Ascending aorta (tissue), 2 donors: ENCODE data around the gene IMMP2L. TPM values are rescaled to one million over a fixed set of nuclear protein-coding genes. Genes with fewer than 3 reads are reported as not detected.

ENCODE experiments used
- DNase-seq, 2 donors: peaks; one replicate each; pipeline ENCODE4 v3.0.0-alpha.2; 2019; ENCODE audit warnings: low spot score in 2 of 2
- H3K27ac ChIP-seq, 2 donors: fragments of 200-600 bp; sonication (generic); one replicate each; pipeline ENCODE4 v1.5.1; 2016 to 2017; ENCODE audit warnings: mild to moderate bottlenecking in 1 of 2
- H3K27me3 ChIP-seq: fragments of 200-600 bp; sonication (generic); one replicate; pipeline ENCODE4 v1.5.1; 2017
- H3K36me3 ChIP-seq, 2 donors: fragments of 200-600 bp; sonication (generic); one replicate each; pipeline ENCODE4 v1.5.1; 2016
- H3K4me1 ChIP-seq, 2 donors: fragments of 200-600 bp; sonication (generic); one replicate each; pipeline ENCODE4 v1.5.1; 2016 to 2017; ENCODE audit warnings: mild to moderate bottlenecking in 1 of 2
- H3K4me3 ChIP-seq, 2 donors: fragments of 200-600 bp; sonication (generic); one replicate each; pipeline ENCODE4 v1.5.1; 2016 to 2017; ENCODE audit warnings: mild to moderate bottlenecking in 1 of 2
- H3K9me3 ChIP-seq, 2 donors: fragments of 200-600 bp; sonication (generic); one replicate each; pipeline ENCODE4 v1.5.1; 2016
- CTCF ChIP-seq, 3 experiments: fragments of 200-600 bp in 2 of 3; fragments of 450-650 bp in 1 of 3; sonication (generic) in 2 of 3; IDR thresholded peaks; one replicate each; pipeline ENCODE4 v1.5.1; 2016 to 2019; ENCODE audit warnings: antibody characterized with exemption in 3 of 3, mild to moderate bottlenecking in 1 of 3, moderate library complexity in 1 of 3
- intact Hi-C: fragments of 100-400 bp; cut with DNase I; formaldehyde crosslinking; loops from one replicate; pipeline ENCODE4 v1.15.1; 2023
- total RNA-seq: library from RNA; depleted of rRNA; stranded (reverse); fragments of >200 nt; gene quantifications from one replicate; pipeline ENCODE4 v1.1.0, GENCODE V29; 2016

Gene IMMP2L
- total RNA-seq, 1 donor from 2014 or later = 143 TPM

GRCh38 chr7:110772615-110773014 is 789.7 kb downstream of the IMMP2L start:
- no peak for DNase-seq
- intact Hi-C loops = no loop called here

GRCh38 chr7:110771717-110772116 is 790.6 kb downstream of the IMMP2L start:
- Histone ChIP-seq H3K4me3 (no peak overlapping the region), H3K36me3 (no peaks in the 10 kb centered on the region), H3K27me3 (no peaks in the 10 kb centered on the region), H3K9me3 (no peaks in the 10 kb centered on the region), H3K27ac (no peak overlapping the region), H3K4me1 (no peaks in the 10 kb centered on the region)
- intact Hi-C loops = no loop called here
- DNase-seq = no peak
- TF ChIP-seq CTCF (IDR thresholded peaks at IDR 0.05) = no peak

More at GRCh38 chr7:110772615-110773014, 789.7 kb downstream of the IMMP2L start:
- TF ChIP-seq CTCF (IDR thresholded peaks at IDR 0.05) = no peak
- Histone ChIP-seq H3K27me3 (no peaks in the 10 kb centered on the region), H3K36me3 (no peaks in the 10 kb centered on the region), H3K27ac (no peak overlapping the region), H3K4me3 (no peak overlapping the region), H3K9me3 (no peaks in the 10 kb centered on the region), H3K4me1 (no peaks in the 10 kb centered on the region)

GRCh38 chr7:110767550-110768110 is 794.7 kb downstream of the IMMP2L start:
- intact Hi-C loops = no loop called here
- no peak for DNase-seq
- H3K27ac ChIP-seq = no peak overlapping the region
- no peaks in the 10 kb centered on the region for H3K4me1 ChIP-seq
- TF ChIP-seq CTCF (IDR thresholded peaks at IDR 0.05) = no peak
- no peak overlapping the region for H3K4me3 ChIP-seq
- H3K36me3 ChIP-seq = no peaks in the 10 kb centered on the region
- H3K27me3 ChIP-seq = no peaks in the 10 kb centered on the region
- no peaks in the 10 kb centered on the region for H3K9me3 ChIP-seq

- no peak overlapping the region for H3K27ac ChIP-seq
- no peak for DNase-seq
- H3K4me1 ChIP-seq = no peaks in the 10 kb centered on the region
- no peaks in the 10 kb centered on the region for H3K36me3 ChIP-seq
- intact Hi-C loops = no loop called here
- TF ChIP-seq CTCF (IDR thresholded peaks at IDR 0.05) = no peak
- H3K27me3 ChIP-seq = no peaks in the 10 kb centered on the region
- no peaks in the 10 kb centered on the region for H3K9me3 ChIP-seq
- no peak overlapping the region for H3K4me3 ChIP-seq
These were observed 795.4 kb downstream of the IMMP2L start for GRCh38 chr7:110766864-110767263.

GRCh38 chr7:110764852-110765251 is 797.4 kb downstream of the IMMP2L start:
- intact Hi-C loops = no loop called here
- TF ChIP-seq CTCF (IDR thresholded peaks at IDR 0.05) = no peak
- DNase-seq = no peak
- no peaks in the 10 kb centered on the region for H3K9me3 ChIP-seq
- no peak overlapping the region for H3K4me3 ChIP-seq
- H3K27ac ChIP-seq = no peak overlapping the region
- H3K36me3 ChIP-seq = no peaks in the 10 kb centered on the region
- no peaks in the 10 kb centered on the region for H3K4me1 ChIP-seq
- H3K27me3 ChIP-seq = no peaks in the 10 kb centered on the region
